Measurements from ENCODE around the gene LSM14A. TPM values are rescaled to one million over a fixed set of nuclear protein-coding genes. Genes with fewer than 3 reads are reported as not detected.
A peak's percentile ranks its signal among the peaks of the same experiment; 100 is the strongest.

The LSM14A gene
- total RNA-seq, 4 donors from 2014 or later, result 88.2 to 152 (median 127) TPM

DNA sequence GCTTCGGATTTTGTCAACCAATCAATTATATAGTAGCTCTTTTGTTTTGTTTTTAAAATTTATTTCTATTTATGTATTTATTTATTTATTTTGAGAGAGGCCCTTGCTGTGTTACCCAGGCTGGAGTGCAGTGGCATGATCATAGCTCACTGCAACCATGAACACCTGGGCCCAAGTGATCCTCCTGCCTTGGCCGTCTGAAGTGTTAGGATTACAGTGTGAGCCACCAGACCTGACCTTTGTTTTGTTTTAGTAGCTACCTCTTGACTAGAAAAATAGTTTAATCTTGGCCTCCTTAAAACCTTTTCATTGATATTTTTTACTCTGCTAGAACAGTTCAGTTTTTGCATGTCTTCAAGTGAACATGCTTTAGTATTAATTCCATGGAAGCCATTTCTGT is 97.2 kb downstream of the LSM14A start:
- Histone ChIP-seq H3K27ac (peak overlapping the region; percentile 64 to 76 (median 70)), H3K27me3 (no peaks in the 10 kb centered on the region), H3K4me1 (peaks cover 0 to 15% (median 6%) of the 10 kb centered on the region in 4 donors), H3K9me3 (no peaks in the 10 kb centered on the region), H3K4me3 (no peak overlapping the region), H3K36me3 (no peaks in the 10 kb centered on the region)
- no peak for TF ChIP-seq POLR2A (IDR thresholded peaks at IDR 0.05)
- TF ChIP-seq, protein P1, sequence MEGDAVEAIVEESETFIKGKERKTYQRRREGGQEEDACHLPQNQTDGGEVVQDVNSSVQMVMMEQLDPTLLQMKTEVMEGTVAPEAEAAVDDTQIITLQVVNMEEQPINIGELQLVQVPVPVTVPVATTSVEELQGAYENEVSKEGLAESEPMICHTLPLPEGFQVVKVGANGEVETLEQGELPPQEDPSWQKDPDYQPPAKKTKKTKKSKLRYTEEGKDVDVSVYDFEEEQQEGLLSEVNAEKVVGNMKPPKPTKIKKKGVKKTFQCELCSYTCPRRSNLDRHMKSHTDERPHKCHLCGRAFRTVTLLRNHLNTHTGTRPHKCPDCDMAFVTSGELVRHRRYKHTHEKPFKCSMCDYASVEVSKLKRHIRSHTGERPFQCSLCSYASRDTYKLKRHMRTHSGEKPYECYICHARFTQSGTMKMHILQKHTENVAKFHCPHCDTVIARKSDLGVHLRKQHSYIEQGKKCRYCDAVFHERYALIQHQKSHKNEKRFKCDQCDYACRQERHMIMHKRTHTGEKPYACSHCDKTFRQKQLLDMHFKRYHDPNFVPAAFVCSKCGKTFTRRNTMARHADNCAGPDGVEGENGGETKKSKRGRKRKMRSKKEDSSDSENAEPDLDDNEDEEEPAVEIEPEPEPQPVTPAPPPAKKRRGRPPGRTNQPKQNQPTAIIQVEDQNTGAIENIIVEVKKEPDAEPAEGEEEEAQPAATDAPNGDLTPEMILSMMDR (IDR thresholded peaks at IDR 0.05), result no peak
- peak in 1 of 3 donors; percentile 34 for DNase-seq

DNA sequence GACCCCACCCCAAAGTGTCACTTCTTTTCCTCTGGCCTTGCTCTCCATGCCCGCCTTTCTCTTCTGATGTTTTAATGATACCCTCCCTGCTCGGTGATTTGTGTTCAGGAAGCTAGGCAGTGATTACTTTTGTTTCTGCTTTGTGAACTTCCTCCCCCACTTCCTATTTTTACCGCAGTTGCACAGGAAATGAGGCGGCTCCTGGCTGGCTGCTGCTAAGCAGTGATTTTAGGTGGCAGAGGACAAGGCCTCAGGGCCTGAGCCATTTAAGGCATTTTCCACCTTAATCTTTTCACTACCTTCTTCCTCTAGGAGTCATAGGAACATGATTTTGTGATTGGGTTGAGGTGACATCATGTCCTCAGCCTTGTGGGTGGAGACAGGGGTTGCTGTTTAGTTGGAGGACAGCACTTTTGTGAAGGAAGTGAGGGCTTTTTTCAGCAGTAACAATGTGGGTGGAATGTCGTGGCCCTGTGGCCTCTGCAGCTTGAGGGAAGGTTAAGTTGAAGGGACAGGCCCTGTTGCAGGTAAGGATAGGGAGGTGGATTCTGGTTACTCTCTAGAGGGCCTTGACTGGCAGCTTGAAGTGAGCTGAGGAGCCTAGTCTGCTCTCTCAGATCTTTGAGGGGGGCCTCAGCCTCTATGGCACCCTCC is 97.8 kb downstream of the LSM14A start:
- peaks cover 0 to 15% (median 6%) of the 10 kb centered on the region in 4 donors for H3K4me1 ChIP-seq

DNA sequence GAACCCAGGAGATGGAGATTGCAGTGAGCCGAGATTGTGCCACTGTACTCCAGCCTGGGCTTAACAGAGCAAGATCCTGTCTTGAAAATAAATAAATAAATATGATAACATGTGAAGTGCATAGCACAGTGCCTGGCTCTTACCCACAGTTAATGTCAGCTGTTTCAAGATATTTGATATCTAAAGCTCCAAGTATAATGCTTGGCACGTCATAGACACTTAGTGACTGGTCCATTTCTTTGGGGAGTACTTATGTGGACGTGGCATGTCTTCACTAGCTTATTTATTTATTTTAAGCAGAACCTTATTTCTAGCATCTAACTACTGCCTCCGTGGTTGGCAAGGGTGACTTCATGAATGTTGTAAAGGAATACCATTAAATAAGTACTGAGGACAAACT is 100.8 kb downstream of the LSM14A start:
- Histone ChIP-seq H3K27ac (peak overlapping the region in 1 of 4 donors; percentile 76), H3K36me3 (no peaks in the 10 kb centered on the region), H3K4me1 (peaks cover 0 to 15% (median 8%) of the 10 kb centered on the region in 4 donors), H3K9me3 (no peaks in the 10 kb centered on the region), H3K27me3 (no peaks in the 10 kb centered on the region), H3K4me3 (no peak overlapping the region)
- TF ChIP-seq POLR2A (IDR thresholded peaks at IDR 0.05), result no peak
- TF ChIP-seq, protein P1 (IDR thresholded peaks at IDR 0.05), result no peak
- DNase-seq, result no peak

More for the DNA sequence above, 97.8 kb downstream of the LSM14A start:
- Histone ChIP-seq H3K27me3 (no peaks in the 10 kb centered on the region), H3K9me3 (no peaks in the 10 kb centered on the region), H3K36me3 (no peaks in the 10 kb centered on the region), H3K4me3 (no peak overlapping the region), H3K27ac (peak overlapping the region; percentile 64 to 76 (median 70))
- TF ChIP-seq, protein P1 (IDR thresholded peaks at IDR 0.05), result no peak
- TF ChIP-seq POLR2A (IDR thresholded peaks at IDR 0.05), result no peak
- peak in 2 of 3 donors; percentile 80 to 86 for DNase-seq

DNA sequence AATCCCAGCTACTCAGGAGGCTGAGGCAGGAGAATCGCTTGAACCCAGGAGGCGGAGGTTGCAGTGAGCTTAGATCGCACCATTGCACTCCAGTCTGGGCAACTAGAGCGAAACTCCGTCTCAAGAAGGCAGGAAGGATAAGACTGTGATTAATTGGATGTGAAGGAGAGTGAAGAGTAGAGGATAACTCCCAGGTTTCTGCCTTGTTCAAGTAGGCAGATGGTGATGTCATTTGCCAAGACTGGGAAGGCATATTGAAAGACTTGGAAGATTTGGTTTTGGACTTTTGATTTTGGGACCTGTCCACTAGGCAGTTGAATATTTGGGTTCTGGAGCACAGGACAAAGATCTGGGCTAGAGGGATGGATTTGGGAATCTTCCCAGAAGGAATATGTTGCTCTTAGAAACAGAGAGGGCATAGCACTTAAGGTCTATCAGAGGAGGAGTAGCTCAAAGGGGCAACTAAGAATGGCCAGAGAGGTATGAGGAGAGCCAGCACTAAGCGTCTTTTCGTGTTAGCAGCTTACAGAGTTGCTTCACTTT is 102.1 kb downstream of the LSM14A start:
- no peak overlapping the region for H3K27ac ChIP-seq
- H3K4me1 ChIP-seq, result peaks cover 0 to 14% (median 8%) of the 10 kb centered on the region in 4 donors
- no peak overlapping the region for H3K4me3 ChIP-seq

DNA sequence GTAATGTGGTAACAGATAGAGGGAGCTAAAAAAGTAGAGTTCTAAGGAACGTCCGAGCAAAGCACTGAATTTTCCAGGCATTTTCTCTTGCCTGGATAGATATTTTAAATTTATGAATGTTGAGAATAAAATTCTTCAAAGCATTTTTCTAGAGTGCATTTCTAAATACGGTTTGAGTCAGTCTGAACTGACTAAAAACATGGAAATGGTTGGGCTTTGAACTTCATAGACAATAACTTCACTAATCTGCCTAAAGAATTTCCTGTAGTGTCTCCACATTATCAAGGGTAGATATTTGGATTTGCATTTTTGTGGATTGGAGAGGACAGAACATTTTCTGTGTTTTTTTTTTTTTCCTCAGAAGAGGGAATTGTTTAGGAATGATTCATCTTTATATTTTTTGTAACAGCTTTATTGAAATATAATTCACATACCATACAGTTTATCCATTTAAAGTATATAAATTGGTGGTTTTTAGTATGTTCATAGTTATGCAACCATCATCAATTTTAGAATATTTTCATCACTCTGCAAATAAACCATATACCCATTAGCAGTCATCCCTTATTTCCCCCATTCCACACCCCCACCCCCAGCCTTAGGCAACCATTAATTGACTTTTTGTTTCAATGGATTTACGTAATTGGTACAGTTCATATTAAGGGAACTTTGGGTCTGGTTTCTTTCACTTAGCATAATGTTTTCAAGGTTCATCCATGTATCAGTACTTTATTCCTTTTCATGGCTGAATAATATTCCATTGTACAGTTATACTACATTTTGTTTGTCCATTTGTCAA is 102.7 kb downstream of the LSM14A start:
- Histone ChIP-seq H3K4me3 (no peak overlapping the region), H3K4me1 (peaks cover 0 to 12% (median 5%) of the 10 kb centered on the region in 4 donors), H3K27ac (no peak overlapping the region), H3K9me3 (no peaks in the 10 kb centered on the region), H3K36me3 (peaks cover 0 to 5% (median 0%) of the 10 kb centered on the region in 3 donors), H3K27me3 (no peaks in the 10 kb centered on the region)
- DNase-seq, result no peak
- TF ChIP-seq, protein P1 (IDR thresholded peaks at IDR 0.05), result no peak
- TF ChIP-seq POLR2A (IDR thresholded peaks at IDR 0.05), result no peak

More for the DNA sequence above, 102.1 kb downstream of the LSM14A start:
- no peak for DNase-seq
- Histone ChIP-seq H3K36me3 (peaks cover 0 to 5% (median 0%) of the 10 kb centered on the region in 3 donors), H3K27me3 (no peaks in the 10 kb centered on the region), H3K9me3 (no peaks in the 10 kb centered on the region)
- TF ChIP-seq, protein P1 (IDR thresholded peaks at IDR 0.05), result no peak
- no peak for TF ChIP-seq POLR2A (IDR thresholded peaks at IDR 0.05)

Measured in Peyer's patch (tissue), 4 donors.